NOMO-1 treated with DMSO at 0.1 percent for 48 hours (cell line): ENCODE data around the gene HECW1.
"Not testable (repeated sequence)": the region's sequence is repeated elsewhere in the genome, so short reads cannot be mapped to it uniquely, and the experiment has no call there.

Experiments used
- DNase-seq: peaks from one replicate; lab custom pipeline; 2025; ENCODE audit not compliant: unreplicated experiment; lab: John Stamatoyannopoulos, UW

Gene HECW1

DNA sequence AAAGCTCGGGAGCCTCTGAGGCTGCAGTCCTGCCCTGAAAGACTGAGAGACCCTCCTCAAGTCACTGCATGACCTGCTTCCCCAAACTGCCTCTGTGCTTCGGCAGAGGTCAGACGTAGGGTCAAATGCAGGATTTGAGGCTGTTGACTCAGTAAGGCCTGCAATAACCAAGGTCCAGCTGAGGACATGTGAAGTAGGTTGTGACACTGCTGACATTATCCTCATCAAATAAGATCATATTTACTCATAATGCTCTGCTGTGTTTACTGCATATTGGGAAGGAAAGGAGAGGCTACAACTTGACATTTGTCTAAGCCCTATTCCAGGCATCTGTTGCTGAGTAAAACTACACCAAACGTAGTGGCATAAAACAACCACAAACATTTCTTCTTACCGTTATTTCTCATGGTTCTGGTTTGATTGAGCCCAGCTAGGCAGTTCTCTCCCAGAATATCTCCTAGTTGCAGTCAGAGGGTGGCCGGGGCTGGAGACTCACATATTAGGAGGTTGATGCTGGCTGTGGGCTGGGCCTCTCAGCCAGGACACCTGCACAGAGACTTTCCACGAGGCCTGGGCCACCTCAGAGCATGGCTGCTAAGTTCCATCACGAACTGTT is 348.4 kb downstream of the HECW1 start:
- no peak for DNase-seq

- no peak for DNase-seq
Observed at GRCh38 chr7:43461349-43462024, 349.0 kb downstream of the HECW1 start.

- no peak for DNase-seq
Observed at GRCh38 chr7:43462836-43463235, 350.4 kb downstream of the HECW1 start.

DNA sequence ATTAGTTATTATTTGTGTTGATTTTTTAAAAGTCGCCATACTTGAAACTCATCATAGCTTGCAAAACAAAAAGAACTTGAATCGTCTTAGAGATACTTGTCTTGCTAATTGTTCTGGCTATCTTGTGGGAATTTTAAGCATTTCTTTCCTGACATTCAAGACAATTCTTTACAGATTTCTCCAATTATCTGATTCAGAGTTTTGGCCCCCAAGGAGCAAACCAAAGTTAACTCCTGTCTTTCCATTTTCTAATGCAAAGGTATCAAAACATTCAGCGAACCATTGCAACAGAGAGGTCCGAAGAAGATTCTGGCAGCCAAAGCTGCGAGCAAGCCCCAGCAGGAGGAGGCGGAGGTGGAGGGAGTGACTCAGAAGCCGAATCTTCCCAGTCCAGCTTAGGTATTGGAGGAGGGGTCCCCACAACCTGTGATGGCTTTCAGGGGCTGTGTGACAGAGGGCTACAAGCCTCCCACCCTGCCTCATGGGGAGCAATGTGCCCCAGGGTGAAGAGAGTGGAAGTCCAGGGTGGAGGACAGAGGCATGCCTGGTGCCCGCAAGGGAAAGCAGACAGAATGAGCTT is 351.0 kb downstream of the HECW1 start:
- no peak for DNase-seq

DNA sequence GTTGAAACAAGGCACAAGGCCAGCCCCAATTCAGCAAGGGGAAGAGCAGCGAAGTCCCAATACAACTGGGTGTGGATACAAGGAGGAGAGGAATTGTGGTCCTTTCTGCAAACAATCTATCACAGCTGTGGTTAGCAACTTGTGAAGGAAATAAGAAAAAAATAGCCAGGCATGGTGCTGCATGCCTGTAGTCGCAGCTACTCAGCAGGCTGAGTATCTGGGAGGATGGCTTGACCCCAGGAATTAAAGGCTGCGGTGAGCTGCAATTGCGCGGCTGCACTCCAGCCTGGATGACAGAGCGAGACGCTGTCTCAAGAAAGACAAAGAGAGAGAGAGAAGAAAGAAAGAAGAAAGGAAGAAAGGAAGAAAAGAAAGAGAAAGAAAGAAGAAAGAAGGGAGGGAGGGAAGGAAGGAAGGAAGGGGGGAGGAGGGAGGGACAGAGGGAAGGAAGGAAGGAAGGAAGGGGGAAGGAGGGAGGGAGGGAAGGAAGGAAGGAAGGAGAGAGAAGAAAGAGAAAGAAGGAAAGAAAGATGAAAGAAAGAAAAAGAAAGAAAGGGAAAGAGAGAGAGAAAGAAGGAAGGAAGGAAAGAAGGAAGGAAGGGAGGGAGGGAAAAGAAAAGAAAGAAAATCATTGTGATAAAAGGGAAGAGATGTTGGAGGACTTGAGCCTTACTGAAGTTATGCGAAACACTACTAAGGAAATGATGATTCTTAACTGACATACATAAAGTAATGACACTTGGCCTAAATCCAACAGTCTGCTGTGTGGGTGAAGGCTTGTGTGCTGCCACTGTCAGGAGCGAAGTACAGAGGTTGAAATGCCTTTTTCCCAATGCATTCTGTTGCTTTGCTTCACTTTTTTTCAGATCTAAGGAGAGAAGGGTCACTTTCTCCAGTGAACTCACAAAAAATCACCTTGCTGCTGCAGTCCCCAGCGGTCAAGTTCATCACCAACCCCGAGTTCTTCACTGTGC is 353.4 kb downstream of the HECW1 start:
- DNase-seq, result peak; percentile 17

GRCh38 chr7:43467406-43467805 is 355.0 kb downstream of the HECW1 start:
- no peak for DNase-seq

- no peak for DNase-seq
Observed at GRCh38 chr7:43467846-43468245, 355.4 kb downstream of the HECW1 start.

- no peak for DNase-seq
Observed at GRCh38 chr7:43469051-43469450, 356.6 kb downstream of the HECW1 start.

- DNase-seq, result no peak
Observed at GRCh38 chr7:43470110-43470509, 357.7 kb downstream of the HECW1 start.

- no peak for DNase-seq
Observed at GRCh38 chr7:43475983-43476382, 363.5 kb downstream of the HECW1 start.

DNA sequence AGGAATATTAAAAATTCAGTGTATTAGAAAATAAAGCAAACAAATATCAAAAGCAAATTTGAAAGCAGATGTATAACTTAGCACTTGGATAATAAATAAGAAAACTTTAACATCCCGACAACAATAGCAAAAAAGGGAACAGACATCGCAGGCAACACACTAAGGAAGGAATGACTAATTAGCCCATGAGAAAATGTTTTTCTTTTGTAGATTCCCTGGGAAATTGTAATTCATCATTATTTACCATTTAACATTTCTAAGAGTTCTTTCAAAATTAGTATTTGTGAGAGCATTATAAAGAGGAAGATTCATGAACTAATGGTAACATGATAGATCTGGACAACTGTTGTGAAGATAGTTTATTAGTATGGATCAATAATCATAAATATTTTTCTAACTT is 364.4 kb downstream of the HECW1 start:
- no peak for DNase-seq

DNA sequence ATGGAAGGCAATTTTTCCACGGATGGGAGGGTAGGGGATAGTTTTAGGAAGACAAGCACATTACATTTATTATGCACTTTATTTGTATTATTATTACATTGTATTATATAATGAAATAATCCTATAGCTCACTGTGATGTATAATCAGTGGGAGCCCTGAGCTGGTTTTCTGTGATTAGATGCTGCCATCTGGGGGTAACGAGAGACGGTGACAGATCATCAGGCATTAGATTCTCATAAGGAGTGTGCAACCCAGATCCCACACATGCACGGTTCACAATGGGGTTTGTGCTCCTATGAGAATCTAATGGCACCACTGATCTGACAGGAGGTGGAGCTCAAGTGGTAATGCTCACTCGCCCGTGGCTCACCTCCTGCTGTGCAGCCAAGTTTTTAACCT is 366.6 kb downstream of the HECW1 start:
- no peak for DNase-seq

DNA sequence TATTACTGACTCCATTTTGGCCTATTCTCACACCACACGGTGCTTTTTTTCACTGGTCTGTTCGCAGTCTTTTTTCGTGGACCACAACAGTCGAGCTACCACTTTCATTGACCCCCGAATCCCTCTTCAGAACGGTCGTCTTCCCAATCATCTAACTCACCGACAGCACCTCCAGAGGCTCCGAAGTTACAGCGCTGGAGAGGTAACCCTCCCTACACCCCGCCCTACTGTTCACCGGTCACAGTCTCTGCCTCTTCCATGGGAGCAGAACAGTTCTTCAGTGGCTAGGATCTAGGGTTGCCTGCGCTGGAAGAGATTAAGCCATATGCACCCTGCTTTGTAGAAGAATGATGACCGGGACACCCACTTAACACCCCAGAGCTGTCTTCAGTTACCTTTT is 367.1 kb downstream of the HECW1 start:
- DNase-seq, result no peak

DNA sequence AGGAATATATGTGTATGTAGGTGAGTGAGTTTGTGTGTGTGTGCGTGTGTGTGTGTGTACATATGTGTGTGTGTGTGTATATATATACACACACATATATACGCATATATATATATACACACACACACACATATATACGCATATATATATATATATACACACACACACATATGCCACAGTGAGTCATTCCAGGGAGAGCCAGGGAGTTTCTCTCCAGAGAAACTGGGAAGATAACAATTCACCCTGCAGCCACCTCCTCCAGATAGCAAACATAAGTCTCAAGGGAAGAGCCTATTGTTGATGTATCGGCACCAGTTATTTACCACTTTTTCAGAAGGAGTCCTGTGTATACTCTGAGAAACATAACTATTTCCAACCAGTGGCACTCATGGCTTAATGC is 368.1 kb downstream of the HECW1 start:
- no peak for DNase-seq

GRCh38 chr7:43481902-43482678 is 369.6 kb downstream of the HECW1 start:
- no peak for DNase-seq

- no peak for DNase-seq
Observed at GRCh38 chr7:43482679-43483252, 370.3 kb downstream of the HECW1 start.

DNA sequence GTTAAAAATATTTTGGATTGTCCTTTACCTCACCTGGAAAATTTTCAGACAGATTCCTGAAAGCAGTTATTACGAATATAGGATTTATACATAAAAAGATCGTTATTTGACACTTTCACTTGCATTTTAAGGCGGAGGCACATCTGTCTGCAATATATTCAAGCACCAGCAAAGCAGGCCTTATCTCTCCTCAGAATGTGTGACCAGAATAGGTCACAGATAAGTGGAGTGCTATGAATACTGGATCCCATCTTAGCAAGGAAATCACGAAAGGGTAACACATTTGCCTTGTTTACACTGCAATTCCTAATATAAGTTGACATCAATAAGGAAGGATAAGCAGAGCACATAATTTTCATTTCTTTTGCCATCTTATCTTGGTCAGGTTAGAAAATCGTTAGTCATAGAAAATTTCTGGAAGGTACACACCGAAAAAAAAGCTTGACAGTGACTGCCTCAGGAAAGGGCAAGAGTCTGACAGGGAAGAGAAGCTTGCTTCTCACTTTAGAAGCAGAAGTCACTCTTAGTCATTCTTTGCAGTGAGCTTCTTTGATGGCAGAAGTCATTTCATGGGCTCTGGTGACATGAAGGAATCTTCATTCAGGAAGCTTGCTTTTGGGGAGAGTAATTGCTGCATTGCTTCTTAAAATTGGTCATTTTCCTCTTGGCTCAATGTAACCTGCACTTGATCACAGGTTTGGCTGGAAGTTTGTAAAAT is 372.4 kb downstream of the HECW1 start:
- DNase-seq, result peak; percentile 33

GRCh38 chr7:43485580-43485979 is 373.1 kb downstream of the HECW1 start:
- no peak for DNase-seq

DNA sequence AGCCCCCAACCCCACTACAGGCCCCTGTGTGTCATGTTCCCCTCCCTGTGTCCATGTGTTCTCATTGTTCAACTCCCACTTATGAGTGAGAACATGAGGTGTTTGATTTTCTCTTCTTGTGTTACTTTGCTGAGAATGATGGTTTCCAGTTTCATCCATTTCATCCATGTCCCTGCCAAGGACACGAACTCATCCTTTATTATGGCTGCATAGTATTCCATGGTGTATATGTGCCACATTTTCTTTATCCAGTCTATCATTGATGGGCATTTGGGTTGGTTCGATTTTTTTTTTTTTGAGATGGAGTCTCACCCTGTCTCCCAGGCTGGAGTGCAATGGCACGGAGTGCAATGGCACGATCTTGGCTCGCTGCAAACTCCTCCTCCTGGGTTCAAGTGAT is 373.6 kb downstream of the HECW1 start:
- DNase-seq, result not testable (repeated sequence)

DNA sequence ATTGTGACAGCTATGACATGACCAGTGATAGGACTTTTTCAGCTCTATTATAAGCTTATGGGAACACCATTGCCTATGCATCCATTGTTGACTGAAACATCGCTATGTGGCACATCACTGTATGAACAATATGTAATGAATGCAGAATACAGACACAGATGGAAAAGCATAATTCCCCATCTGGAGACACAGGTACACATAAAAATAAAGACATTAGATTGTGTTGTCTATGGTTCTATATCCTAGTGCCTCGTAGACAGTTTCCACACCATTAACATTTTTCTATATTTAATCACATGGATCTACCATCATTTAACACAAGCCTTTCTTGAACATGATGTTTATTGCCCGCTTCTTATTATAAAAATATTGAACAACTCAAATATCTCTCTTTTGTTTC is 374.2 kb downstream of the HECW1 start:
- DNase-seq, result no peak
